HG03196 (cell line): ENCODE data around the gene ANKRD27.
A peak's percentile ranks its signal among the peaks of the same experiment; 100 is the strongest.
"Not testable (repeated sequence)": the region's sequence is repeated elsewhere in the genome, so short reads cannot be mapped to it uniquely, and the experiment has no call there.

Experiments used
- ATAC-seq: cut with Tn5 transposase; IDR thresholded peaks from one replicate; pipeline ENCODE4 v1.9.1; 2021; ENCODE audit not compliant: unreplicated experiment

Gene ANKRD27

GRCh38 chr19:32674931-32675719, at the start of gene ANKRD27:
Gene ANKRD27, minus strand, starts transcription at chr19:32675180. Its CDS starts 16,165 bp downstream, at chr19:32659015.
- ATAC-seq, result peak; percentile 93

- ATAC-seq, result no peak
Observed at GRCh38 chr19:32720936-32721250, 45.9 kb upstream of the ANKRD27 start.

- ATAC-seq, result no peak
Observed at GRCh38 chr19:32720216-32720935, 45.4 kb upstream of the ANKRD27 start.

- no peak for ATAC-seq
Observed at GRCh38 chr19:32719611-32720059, 44.7 kb upstream of the ANKRD27 start, which contains the start of gene TDRD12. Gene TDRD12, plus strand, starts transcription at chr19:32719767. Its CDS starts 306 bp downstream, at chr19:32720073.

- no peak for ATAC-seq
Observed at GRCh38 chr19:32718286-32718685, 43.3 kb upstream of the ANKRD27 start.

- no peak for ATAC-seq
Observed at GRCh38 chr19:32717496-32717895, 42.5 kb upstream of the ANKRD27 start.

- ATAC-seq, result not testable (repeated sequence)
Observed at GRCh38 chr19:32716203-32716602, 41.2 kb upstream of the ANKRD27 start.

GRCh38 chr19:32711747-32712146, 36.8 kb upstream of the ANKRD27 start:
- ATAC-seq, result no peak

GRCh38 chr19:32709032-32709431, 34.1 kb upstream of the ANKRD27 start:
- ATAC-seq, result no peak

GRCh38 chr19:32708457-32708856, 33.5 kb upstream of the ANKRD27 start:
- ATAC-seq, result no peak

- not testable (repeated sequence) for ATAC-seq
Observed at GRCh38 chr19:32704006-32704405, 29.0 kb upstream of the ANKRD27 start.

- no peak for ATAC-seq
Observed at GRCh38 chr19:32702010-32702409, 27.0 kb upstream of the ANKRD27 start.

GRCh38 chr19:32700129-32700528, 25.1 kb upstream of the ANKRD27 start:
- ATAC-seq, result not testable (repeated sequence)

- ATAC-seq, result not testable (repeated sequence)
Observed at GRCh38 chr19:32696771-32697170, 21.8 kb upstream of the ANKRD27 start.

- not testable (repeated sequence) for ATAC-seq
Observed at GRCh38 chr19:32695506-32695905, 20.5 kb upstream of the ANKRD27 start.

GRCh38 chr19:32694851-32695250, 19.9 kb upstream of the ANKRD27 start:
- ATAC-seq, result not testable (repeated sequence)

GRCh38 chr19:32694316-32694715, 19.3 kb upstream of the ANKRD27 start:
- ATAC-seq, result not testable (repeated sequence)

GRCh38 chr19:32693151-32694108, 18.4 kb upstream of the ANKRD27 start:
- ATAC-seq, result not testable (repeated sequence)

- ATAC-seq, result no peak
Observed at GRCh38 chr19:32692727-32693061, 17.7 kb upstream of the ANKRD27 start.

- ATAC-seq, result peak; percentile 55
Observed at GRCh38 chr19:32691952-32692726, 17.2 kb upstream of the ANKRD27 start.
